ENCODE data around the gene PROX2.

The PROX2 gene

DNA sequence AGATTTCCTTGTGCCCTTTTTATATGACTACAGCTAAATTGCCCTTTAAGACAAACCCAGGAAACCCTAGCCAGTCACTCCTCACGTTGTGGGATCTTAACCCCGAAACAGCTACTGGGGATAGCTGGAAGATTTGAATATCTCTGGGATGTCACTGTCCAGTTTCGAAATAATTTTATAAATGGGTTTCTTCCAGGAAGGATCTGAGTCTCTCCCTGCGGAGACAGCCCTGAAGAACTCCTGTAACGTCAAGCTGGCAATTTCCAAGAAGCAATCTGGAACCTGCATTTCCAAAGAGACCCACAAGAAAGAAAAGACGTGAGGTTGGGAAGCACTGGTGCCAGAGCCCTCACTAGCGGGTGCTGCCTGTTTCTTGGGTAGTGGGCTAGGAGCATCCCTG, 20.9 kb downstream of the PROX2 start:
- H3K36me3 ChIP-seq (ENCODE audit: control insufficient read depth in 1 of 2, insufficient read depth in 2 of 2, low read length in 2 of 2): no peaks in the 10 kb centered on the region

DNA sequence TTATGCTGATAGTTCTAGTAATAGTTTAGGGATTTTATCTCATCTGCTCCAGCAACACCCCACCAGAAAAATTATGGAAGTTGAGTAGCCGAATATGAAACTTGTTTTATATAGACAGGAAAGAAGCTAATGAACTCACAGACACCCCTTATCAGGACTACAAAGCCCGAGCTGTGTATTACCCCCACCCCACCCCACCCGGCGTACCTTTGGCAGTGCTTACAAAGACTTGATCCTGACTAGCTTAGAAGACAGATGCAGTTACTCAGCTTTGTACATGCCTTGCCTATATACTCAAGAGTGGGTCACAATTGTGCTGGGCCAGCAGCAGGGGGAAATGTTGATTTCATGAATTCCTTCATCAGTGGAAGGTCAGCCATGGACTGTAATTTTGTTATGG, 22.4 kb downstream of the PROX2 start:
- Histone ChIP-seq H3K4me3 (ENCODE audit: low read depth in 1 of 2, low read length in 2 of 2) (no peak overlapping the region), H3K27me3 (ENCODE audit: low read depth, low read length) (no peaks in the 10 kb centered on the region), H3K4me1 (ENCODE audit: control insufficient read depth in 1 of 2, insufficient read depth in 2 of 2, low read length in 2 of 2) (peaks cover 6 to 9% of the 10 kb centered on the region in 2 donors), H3K27ac (ENCODE audit: low read length) (peak overlapping the region; percentile 66), H3K9me3 (ENCODE audit: control insufficient read depth in 1 of 2, low read length in 2 of 2) (no peaks in the 10 kb centered on the region), H3K36me3 (ENCODE audit: control insufficient read depth in 1 of 2, insufficient read depth in 2 of 2, low read length in 2 of 2) (no peaks in the 10 kb centered on the region)

More for the DNA sequence above, 20.9 kb downstream of the PROX2 start:
- no peaks in the 10 kb centered on the region for H3K9me3 ChIP-seq (ENCODE audit: control insufficient read depth in 1 of 2, low read length in 2 of 2)
- no peaks in the 10 kb centered on the region for H3K27me3 ChIP-seq (ENCODE audit: low read depth, low read length)
- peaks cover 6 to 9% of the 10 kb centered on the region in 2 donors for H3K4me1 ChIP-seq (ENCODE audit: control insufficient read depth in 1 of 2, insufficient read depth in 2 of 2, low read length in 2 of 2)
- H3K4me3 ChIP-seq (ENCODE audit: low read depth in 1 of 2, low read length in 2 of 2): no peak overlapping the region
- no peak overlapping the region for H3K27ac ChIP-seq (ENCODE audit: low read length)

DNA sequence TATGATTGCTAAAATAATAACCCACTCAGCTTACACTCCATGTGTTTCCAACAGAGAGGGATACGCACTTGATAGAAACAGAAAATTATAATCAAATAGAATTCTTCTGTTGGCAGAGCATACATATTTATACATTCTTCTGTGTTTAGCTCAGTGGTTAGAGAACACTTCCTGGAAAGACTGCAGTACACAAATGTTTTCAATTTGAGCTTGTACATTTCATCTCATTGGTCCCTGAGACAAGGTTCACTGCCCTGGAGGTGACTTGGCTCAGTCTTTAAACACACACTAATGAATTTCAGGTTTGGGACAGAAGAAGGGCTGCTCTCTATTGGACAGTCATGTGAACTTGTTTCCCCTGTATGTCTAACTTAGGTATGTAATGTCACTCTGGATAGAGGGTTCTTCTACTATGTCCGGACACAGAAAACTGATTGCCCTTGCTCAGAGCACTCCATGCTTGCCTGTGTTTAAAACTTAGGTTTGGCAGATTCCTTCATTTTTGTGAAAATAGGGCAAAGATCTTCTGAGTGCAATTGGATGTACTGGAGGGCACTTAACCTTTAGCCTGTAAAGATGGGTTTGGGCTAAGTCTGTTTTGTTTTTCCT, 22.9 kb downstream of the PROX2 start:
- H3K9me3 ChIP-seq (ENCODE audit: control insufficient read depth in 1 of 2, low read length in 2 of 2): no peaks in the 10 kb centered on the region
- no peak overlapping the region for H3K4me3 ChIP-seq (ENCODE audit: low read depth in 1 of 2, low read length in 2 of 2)
- H3K27ac ChIP-seq (ENCODE audit: low read length): peak overlapping the region; percentile 66
- no peaks in the 10 kb centered on the region for H3K27me3 ChIP-seq (ENCODE audit: low read depth, low read length)
- no peaks in the 10 kb centered on the region for H3K36me3 ChIP-seq (ENCODE audit: control insufficient read depth in 1 of 2, insufficient read depth in 2 of 2, low read length in 2 of 2)
- peaks cover 6 to 9% of the 10 kb centered on the region in 2 donors for H3K4me1 ChIP-seq (ENCODE audit: control insufficient read depth in 1 of 2, insufficient read depth in 2 of 2, low read length in 2 of 2)

DNA sequence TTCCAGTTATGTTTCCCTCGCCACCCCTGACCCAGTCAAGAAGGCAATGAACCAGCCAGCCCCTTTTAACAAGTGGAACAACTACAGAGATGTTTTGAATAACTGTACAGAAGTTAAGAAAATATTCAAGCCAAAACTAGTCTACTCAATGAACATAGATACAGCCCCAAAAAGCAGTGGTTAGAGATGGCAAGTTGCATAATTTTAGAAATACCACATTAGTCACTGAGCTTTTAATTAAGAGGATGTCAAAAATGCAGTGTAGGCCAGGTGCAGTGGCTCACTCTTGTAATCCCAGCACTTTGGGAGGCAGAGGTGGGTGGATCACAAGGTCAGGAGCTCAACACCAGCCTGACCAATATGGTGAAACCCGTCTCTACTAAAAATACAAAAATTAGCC, 27.2 kb downstream of the PROX2 start:
- H3K9me3 ChIP-seq (ENCODE audit: control insufficient read depth in 1 of 2, low read length in 2 of 2): no peaks in the 10 kb centered on the region
- no peaks in the 10 kb centered on the region for H3K27me3 ChIP-seq (ENCODE audit: low read depth, low read length)
- H3K36me3 ChIP-seq (ENCODE audit: control insufficient read depth in 1 of 2, insufficient read depth in 2 of 2, low read length in 2 of 2): no peaks in the 10 kb centered on the region
- peaks cover 0 to under 1% of the 10 kb centered on the region in 2 donors for H3K4me1 ChIP-seq (ENCODE audit: control insufficient read depth in 1 of 2, insufficient read depth in 2 of 2, low read length in 2 of 2)
- H3K4me3 ChIP-seq (ENCODE audit: low read depth in 1 of 2, low read length in 2 of 2): no peak overlapping the region
- no peak overlapping the region for H3K27ac ChIP-seq (ENCODE audit: low read length)

- Histone ChIP-seq H3K4me1 (ENCODE audit: control insufficient read depth in 1 of 2, insufficient read depth in 2 of 2, low read length in 2 of 2) (no peaks in the 10 kb centered on the region), H3K36me3 (ENCODE audit: control insufficient read depth in 1 of 2, insufficient read depth in 2 of 2, low read length in 2 of 2) (no peaks in the 10 kb centered on the region), H3K4me3 (ENCODE audit: low read depth in 1 of 2, low read length in 2 of 2) (no peak overlapping the region), H3K9me3 (ENCODE audit: control insufficient read depth in 1 of 2, low read length in 2 of 2) (no peaks in the 10 kb centered on the region), H3K27ac (ENCODE audit: low read length) (no peak overlapping the region), H3K27me3 (ENCODE audit: low read depth, low read length) (no peaks in the 10 kb centered on the region)
Observed at GRCh38 chr14:74846968-74847665, 28.8 kb downstream of the PROX2 start.

- Histone ChIP-seq H3K27ac (ENCODE audit: low read length) (no peak overlapping the region), H3K36me3 (ENCODE audit: control insufficient read depth in 1 of 2, insufficient read depth in 2 of 2, low read length in 2 of 2) (no peaks in the 10 kb centered on the region), H3K27me3 (ENCODE audit: low read depth, low read length) (no peaks in the 10 kb centered on the region), H3K4me1 (ENCODE audit: control insufficient read depth in 1 of 2, insufficient read depth in 2 of 2, low read length in 2 of 2) (no peaks in the 10 kb centered on the region), H3K9me3 (ENCODE audit: control insufficient read depth in 1 of 2, low read length in 2 of 2) (no peaks in the 10 kb centered on the region), H3K4me3 (ENCODE audit: low read depth in 1 of 2, low read length in 2 of 2) (no peak overlapping the region)
Observed at GRCh38 chr14:74846168-74846567, 29.8 kb downstream of the PROX2 start.

- no peak overlapping the region for H3K27ac ChIP-seq (ENCODE audit: low read length)
- H3K9me3 ChIP-seq (ENCODE audit: control insufficient read depth in 1 of 2, low read length in 2 of 2): no peaks in the 10 kb centered on the region
- H3K27me3 ChIP-seq (ENCODE audit: low read depth, low read length): no peaks in the 10 kb centered on the region
- H3K4me3 ChIP-seq (ENCODE audit: low read depth in 1 of 2, low read length in 2 of 2): no peak overlapping the region
- H3K36me3 ChIP-seq (ENCODE audit: control insufficient read depth in 1 of 2, insufficient read depth in 2 of 2, low read length in 2 of 2): peaks cover 0 to 7% of the 10 kb centered on the region in 2 donors
- H3K4me1 ChIP-seq (ENCODE audit: control insufficient read depth in 1 of 2, insufficient read depth in 2 of 2, low read length in 2 of 2): no peaks in the 10 kb centered on the region
Observed at GRCh38 chr14:74843653-74844052, 32.3 kb downstream of the PROX2 start.

DNA sequence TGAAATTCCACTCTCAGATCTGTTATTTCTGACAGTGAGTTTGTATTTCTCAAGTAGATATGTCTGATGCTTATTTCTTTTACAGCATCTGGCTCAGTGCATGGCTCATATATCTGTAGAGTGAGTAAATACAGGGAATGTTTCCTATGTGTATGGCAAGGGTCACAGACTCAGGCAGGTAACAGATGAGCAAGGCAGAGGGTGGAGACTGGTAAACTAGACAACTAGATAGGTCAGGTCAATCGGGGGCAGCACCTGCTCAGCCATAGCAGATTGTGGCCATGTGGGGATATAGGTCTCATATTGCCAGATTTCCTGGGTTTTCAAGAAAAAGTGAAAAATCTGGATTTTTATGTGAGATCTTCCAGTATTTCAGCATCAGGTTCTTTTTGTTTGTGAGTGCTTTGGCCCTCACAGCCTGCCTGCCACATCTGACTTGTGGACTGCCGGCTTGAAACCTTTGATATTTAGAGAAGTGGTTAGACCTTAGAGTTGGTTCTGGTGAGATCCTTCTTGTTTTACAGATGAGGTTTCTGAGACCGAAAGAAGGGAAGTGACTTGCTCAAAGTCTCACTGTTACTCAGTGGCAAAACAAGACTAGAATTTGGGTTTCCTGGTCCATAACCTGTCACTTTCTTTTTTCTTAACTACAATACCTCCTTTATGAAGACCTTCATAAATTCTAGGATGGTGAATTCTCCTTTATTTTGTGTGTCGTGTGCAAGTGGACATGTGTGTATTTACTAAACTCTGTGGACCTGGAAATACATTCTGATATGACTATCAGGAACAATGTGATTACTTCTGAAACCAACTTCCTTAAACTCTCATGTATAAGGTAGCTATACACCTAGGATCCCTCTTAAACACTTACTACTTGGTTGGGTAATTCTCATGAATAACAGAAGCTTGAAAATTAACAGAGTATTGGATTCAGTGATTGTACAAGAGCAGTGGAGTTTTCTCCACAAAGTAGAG, 34.4 kb downstream of the PROX2 start:
- H3K36me3 ChIP-seq (ENCODE audit: control insufficient read depth in 1 of 2, insufficient read depth in 2 of 2, low read length in 2 of 2): peaks cover under 1 to 7% of the 10 kb centered on the region in 2 donors
- no peak overlapping the region for H3K27ac ChIP-seq (ENCODE audit: low read length)
- H3K4me1 ChIP-seq (ENCODE audit: control insufficient read depth in 1 of 2, insufficient read depth in 2 of 2, low read length in 2 of 2): no peaks in the 10 kb centered on the region
- H3K9me3 ChIP-seq (ENCODE audit: control insufficient read depth in 1 of 2, low read length in 2 of 2): no peaks in the 10 kb centered on the region
- no peak overlapping the region for H3K4me3 ChIP-seq (ENCODE audit: low read depth in 1 of 2, low read length in 2 of 2)
- H3K27me3 ChIP-seq (ENCODE audit: low read depth, low read length): no peaks in the 10 kb centered on the region

- Histone ChIP-seq H3K27ac (ENCODE audit: low read length) (no peak overlapping the region), H3K27me3 (ENCODE audit: low read depth, low read length) (no peaks in the 10 kb centered on the region)
Observed at GRCh38 chr14:74840603-74841030, 35.3 kb downstream of the PROX2 start.

DNA sequence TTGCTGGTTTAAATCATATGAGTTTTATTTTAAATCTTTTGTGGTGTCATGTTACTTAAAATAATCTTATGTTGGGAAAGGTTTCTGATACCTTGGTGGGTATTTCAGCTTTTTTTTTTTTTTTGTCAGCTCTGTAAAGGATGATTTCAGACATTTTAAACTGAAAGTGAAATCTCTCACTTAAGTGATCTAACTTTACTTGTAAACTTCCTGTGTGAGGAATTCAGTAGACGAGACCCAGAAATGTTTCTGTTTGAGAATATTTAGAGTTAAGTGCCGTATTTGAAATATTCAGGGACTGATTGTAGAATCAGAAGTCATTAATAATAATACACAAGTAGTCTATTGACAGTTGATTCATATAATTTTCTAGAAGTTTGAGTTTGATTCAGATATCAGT, 37.8 kb downstream of the PROX2 start:
- Histone ChIP-seq H3K4me1 (ENCODE audit: control insufficient read depth in 1 of 2, insufficient read depth in 2 of 2, low read length in 2 of 2) (no peaks in the 10 kb centered on the region), H3K27ac (ENCODE audit: low read length) (peak overlapping the region; percentile 10), H3K36me3 (ENCODE audit: control insufficient read depth in 1 of 2, insufficient read depth in 2 of 2, low read length in 2 of 2) (peaks cover 7 to 12% of the 10 kb centered on the region in 2 donors), H3K27me3 (ENCODE audit: low read depth, low read length) (no peaks in the 10 kb centered on the region), H3K9me3 (ENCODE audit: control insufficient read depth in 1 of 2, low read length in 2 of 2) (no peaks in the 10 kb centered on the region), H3K4me3 (ENCODE audit: low read depth in 1 of 2, low read length in 2 of 2) (no peak overlapping the region)

More at GRCh38 chr14:74840603-74841030, 35.3 kb downstream of the PROX2 start:
- H3K4me1 ChIP-seq (ENCODE audit: control insufficient read depth in 1 of 2, insufficient read depth in 2 of 2, low read length in 2 of 2): no peaks in the 10 kb centered on the region
- H3K36me3 ChIP-seq (ENCODE audit: control insufficient read depth in 1 of 2, insufficient read depth in 2 of 2, low read length in 2 of 2): peaks cover 7% of the 10 kb centered on the region in 2 donors
- H3K4me3 ChIP-seq (ENCODE audit: low read depth in 1 of 2, low read length in 2 of 2): no peak overlapping the region
- no peaks in the 10 kb centered on the region for H3K9me3 ChIP-seq (ENCODE audit: control insufficient read depth in 1 of 2, low read length in 2 of 2)
